ENCODE measurements around the gene GYPC.

The GYPC gene

GRCh38 chr2:126620302-126620701 lies 35.7 kb upstream of the GYPC start:
- DNase-seq (ENCODE audit: low read depth in 1 of 2, low spot score in 1 of 2): peak in 1 of 2 experiments; percentile 12
- Histone ChIP-seq H3K27ac (replicated peaks) (no peak overlapping the region), H3K27me3 (ENCODE audit: insufficient read depth, poor library complexity, severe bottlenecking) (no peaks in the 10 kb centered on the region), H3K4me3 (replicated peaks; ENCODE audit: insufficient read depth, low read length) (no peak overlapping the region)
- TF ChIP-seq SPI1 (IDR thresholded peaks at IDR 0.05; ENCODE audit: borderline replicate concordance, low read depth) (peak; percentile 85), REST (IDR thresholded peaks at IDR 0.05; ENCODE audit: insufficient replicate concordance, low read depth) (no peak)

- TF ChIP-seq CTCF (IDR thresholded peaks at IDR 0.05; ENCODE audit: insufficient read depth, low read length) (no peak), GABPA (IDR thresholded peaks at IDR 0.05; ENCODE audit: low read depth) (no peak), SPI1 (IDR thresholded peaks at IDR 0.05; ENCODE audit: borderline replicate concordance, low read depth) (no peak), REST (IDR thresholded peaks at IDR 0.05; ENCODE audit: insufficient replicate concordance, low read depth) (no peak), POLR2AphosphoS5 (IDR thresholded peaks at IDR 0.05; ENCODE audit: low read depth) (no peak)
- no peak overlapping the region for H3K27ac ChIP-seq (replicated peaks)
- no peak overlapping the region for H3K4me3 ChIP-seq (replicated peaks; ENCODE audit: insufficient read depth, low read length)
- H3K27me3 ChIP-seq (ENCODE audit: insufficient read depth, poor library complexity, severe bottlenecking): no peaks in the 10 kb centered on the region
- DNase-seq (ENCODE audit: low read depth in 1 of 2, low spot score in 1 of 2): no peak
Measured at GRCh38 chr2:126623000-126623399, 33.0 kb upstream of the GYPC start.

- H3K27me3 ChIP-seq (ENCODE audit: insufficient read depth, poor library complexity, severe bottlenecking): peaks cover 3% of the 10 kb centered on the region
- no peak for DNase-seq (ENCODE audit: low read depth in 1 of 2, low spot score in 1 of 2)
- TF ChIP-seq POLR2AphosphoS5 (IDR thresholded peaks at IDR 0.05; ENCODE audit: low read depth) (no peak), REST (IDR thresholded peaks at IDR 0.05; ENCODE audit: insufficient replicate concordance, low read depth) (no peak), GABPA (IDR thresholded peaks at IDR 0.05; ENCODE audit: low read depth) (no peak), CTCF (IDR thresholded peaks at IDR 0.05; ENCODE audit: insufficient read depth, low read length) (no peak), SPI1 (IDR thresholded peaks at IDR 0.05; ENCODE audit: borderline replicate concordance, low read depth) (no peak)
- no peak overlapping the region for H3K4me3 ChIP-seq (replicated peaks; ENCODE audit: insufficient read depth, low read length)
- H3K27ac ChIP-seq (replicated peaks): no peak overlapping the region
Measured at GRCh38 chr2:126627643-126628042, 28.3 kb upstream of the GYPC start.
